ENCODE data around the gene DEPDC5. TPM values are rescaled to one million over a fixed set of nuclear protein-coding genes. Genes with fewer than 3 reads are reported as not detected.
"Not testable (repeated sequence)": the region's sequence is repeated elsewhere in the genome, so short reads cannot be mapped to it uniquely, and the experiment has no call there.

DEPDC5 gene
- total and polyA plus RNA-seq, 7 donors = 8.4 to 21.3 (median 12.9) TPM

DNA sequence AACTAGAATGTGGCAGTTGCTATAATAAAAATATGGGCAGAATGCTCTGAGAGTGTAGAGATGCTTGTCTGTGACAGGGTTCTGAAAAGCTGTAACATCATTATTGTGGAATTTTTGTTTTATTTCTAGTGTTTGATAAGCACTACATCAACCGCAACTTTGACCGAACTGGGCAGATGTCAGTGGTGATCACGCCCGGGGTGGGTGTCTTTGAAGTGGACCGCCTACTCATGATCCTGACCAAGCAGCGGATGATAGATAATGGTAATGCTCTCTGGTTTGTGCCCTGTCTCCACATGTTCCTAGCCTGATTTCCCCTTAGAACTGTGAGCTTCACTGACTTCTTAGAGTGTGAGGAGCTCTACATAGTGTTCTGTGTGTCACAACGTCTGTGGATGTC is 48.8 kb downstream of the DEPDC5 start:
- peaks cover 16 to 97% (median 66%) of the 10 kb centered on the region in 4 donors for H3K36me3 ChIP-seq
- no peaks in the 10 kb centered on the region for H3K9me3 ChIP-seq
- no peaks in the 10 kb centered on the region for H3K4me1 ChIP-seq
- DNase-seq = no peak
- WGBS, 2 donors = 97% methylated on average over 7 of the region's 7 CpGs
- H3K27ac ChIP-seq = no peak overlapping the region
- TF ChIP-seq EP300 (IDR thresholded peaks at IDR 0.05) (no peak), POLR2A (IDR thresholded peaks at IDR 0.05) (no peak)
- TF ChIP-seq, protein P1, sequence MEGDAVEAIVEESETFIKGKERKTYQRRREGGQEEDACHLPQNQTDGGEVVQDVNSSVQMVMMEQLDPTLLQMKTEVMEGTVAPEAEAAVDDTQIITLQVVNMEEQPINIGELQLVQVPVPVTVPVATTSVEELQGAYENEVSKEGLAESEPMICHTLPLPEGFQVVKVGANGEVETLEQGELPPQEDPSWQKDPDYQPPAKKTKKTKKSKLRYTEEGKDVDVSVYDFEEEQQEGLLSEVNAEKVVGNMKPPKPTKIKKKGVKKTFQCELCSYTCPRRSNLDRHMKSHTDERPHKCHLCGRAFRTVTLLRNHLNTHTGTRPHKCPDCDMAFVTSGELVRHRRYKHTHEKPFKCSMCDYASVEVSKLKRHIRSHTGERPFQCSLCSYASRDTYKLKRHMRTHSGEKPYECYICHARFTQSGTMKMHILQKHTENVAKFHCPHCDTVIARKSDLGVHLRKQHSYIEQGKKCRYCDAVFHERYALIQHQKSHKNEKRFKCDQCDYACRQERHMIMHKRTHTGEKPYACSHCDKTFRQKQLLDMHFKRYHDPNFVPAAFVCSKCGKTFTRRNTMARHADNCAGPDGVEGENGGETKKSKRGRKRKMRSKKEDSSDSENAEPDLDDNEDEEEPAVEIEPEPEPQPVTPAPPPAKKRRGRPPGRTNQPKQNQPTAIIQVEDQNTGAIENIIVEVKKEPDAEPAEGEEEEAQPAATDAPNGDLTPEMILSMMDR (IDR thresholded peaks at IDR 0.05) = no peak
- intact Hi-C loops (cut with DNase I) = no loop called here
- no peaks in the 10 kb centered on the region for H3K27me3 ChIP-seq
- no peak overlapping the region for H3K4me3 ChIP-seq

DNA sequence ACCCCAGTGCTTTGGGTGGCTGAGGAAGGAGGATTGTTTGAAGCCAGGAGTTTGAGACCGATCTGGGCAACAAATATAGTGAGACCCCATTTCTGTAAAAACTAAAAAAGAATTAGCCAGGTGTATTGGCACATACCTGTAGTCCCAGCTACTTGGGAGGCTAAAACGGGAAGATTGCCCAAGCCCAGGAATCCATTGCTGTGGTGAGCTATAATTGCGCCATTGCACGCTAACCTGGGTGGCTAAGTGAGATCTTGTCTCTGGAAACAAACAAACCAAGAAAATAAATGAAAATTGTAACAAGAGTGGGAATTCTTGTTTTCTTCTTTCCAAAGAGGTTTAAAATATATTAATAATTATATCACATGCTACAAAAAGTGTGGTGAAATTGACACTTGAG is 52.9 kb downstream of the DEPDC5 start:
- Histone ChIP-seq H3K27ac (no peak overlapping the region), H3K36me3 (peaks cover 16 to 97% (median 51%) of the 10 kb centered on the region in 4 donors), H3K9me3 (no peaks in the 10 kb centered on the region), H3K4me1 (no peaks in the 10 kb centered on the region), H3K4me3 (no peak overlapping the region), H3K27me3 (no peaks in the 10 kb centered on the region)
- DNase-seq = no peak
- intact Hi-C loops (cut with DNase I) = no loop called here
- 96 to 97% methylated on average over 4 of the region's 4 CpGs for WGBS, 2 donors
- TF ChIP-seq POLR2A (IDR thresholded peaks at IDR 0.05) (no peak), POLR2AphosphoS5 (IDR thresholded peaks at IDR 0.05) (no peak), EP300 (IDR thresholded peaks at IDR 0.05) (no peak)
- TF ChIP-seq, protein P1 (IDR thresholded peaks at IDR 0.05) = no peak

DNA sequence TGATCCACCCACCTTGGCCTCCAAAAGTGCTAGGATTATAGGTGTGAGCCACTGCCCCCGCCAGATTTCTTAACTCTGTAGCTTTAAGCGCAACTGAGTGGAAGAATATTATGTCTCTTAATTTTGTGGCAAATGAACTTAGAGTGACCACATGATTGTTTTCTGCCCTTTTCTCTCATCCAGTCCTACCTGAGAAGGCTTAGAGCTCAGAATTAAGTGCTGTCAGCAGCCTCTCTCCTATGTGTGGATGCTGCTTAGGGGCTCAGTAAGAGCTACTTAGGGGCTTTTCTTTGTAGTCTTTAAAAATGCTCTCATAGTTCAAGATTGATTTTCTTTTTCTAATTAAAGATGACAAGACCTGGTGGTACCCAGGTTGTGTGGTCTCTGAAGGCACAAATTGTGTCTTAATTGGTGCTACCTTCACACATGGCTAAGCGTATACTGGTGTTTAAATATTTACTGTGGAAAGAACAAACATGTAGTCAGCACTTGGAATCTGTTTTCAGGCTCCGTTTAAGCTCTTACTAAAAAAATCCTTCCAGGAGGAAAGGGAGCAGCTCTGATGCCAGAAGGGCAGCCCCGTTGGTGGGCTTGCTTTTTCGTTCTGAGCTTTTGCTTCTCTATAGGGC is 59.3 kb downstream of the DEPDC5 start:
- Histone ChIP-seq H3K4me1 (no peaks in the 10 kb centered on the region), H3K27me3 (no peaks in the 10 kb centered on the region), H3K9me3 (no peaks in the 10 kb centered on the region), H3K27ac (no peak overlapping the region), H3K4me3 (no peak overlapping the region), H3K36me3 (peaks cover 10 to 94% (median 33%) of the 10 kb centered on the region in 4 donors)
- WGBS, 2 donors = 79 to 87% methylated on average over 6 of the region's 6 CpGs
- intact Hi-C loops (cut with DNase I) = no loop called here
- no peak for TF ChIP-seq POLR2AphosphoS5 (IDR thresholded peaks at IDR 0.05)
- no peak for TF ChIP-seq EP300 (IDR thresholded peaks at IDR 0.05)
- no peak for TF ChIP-seq POLR2A (IDR thresholded peaks at IDR 0.05)
- TF ChIP-seq, protein P1 (IDR thresholded peaks at IDR 0.05) = no peak
- no peak for DNase-seq

DNA sequence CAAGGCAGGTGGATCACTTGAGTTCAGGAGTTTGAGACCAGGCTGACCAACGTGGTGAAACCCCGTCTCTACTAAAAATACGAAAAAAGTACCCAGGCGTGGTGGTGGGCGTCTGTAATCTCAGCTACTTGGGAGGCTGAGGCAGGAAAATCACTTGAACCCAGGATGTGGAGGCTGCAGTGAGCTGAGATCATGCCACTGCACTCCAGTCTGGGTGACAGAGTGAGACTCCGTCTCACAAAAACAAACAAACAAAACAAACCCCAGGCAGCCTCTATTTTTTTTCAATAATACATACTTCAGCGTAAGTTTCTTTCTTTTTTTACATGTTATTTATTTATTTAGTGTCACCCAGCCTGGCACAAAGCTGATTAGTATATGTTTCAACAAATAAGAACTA is 60.1 kb downstream of the DEPDC5 start:
- H3K9me3 ChIP-seq; intact Hi-C loops (cut with DNase I); H3K27ac ChIP-seq; DNase-seq; H3K27me3 ChIP-seq; H3K4me3 ChIP-seq; H3K4me1 ChIP-seq: not testable (repeated sequence)
- peaks cover 10 to 94% (median 40%) of the 10 kb centered on the region in 4 donors for H3K36me3 ChIP-seq
- 94 to 95% methylated on average over 7 of the region's 7 CpGs for WGBS, 2 donors

DNA sequence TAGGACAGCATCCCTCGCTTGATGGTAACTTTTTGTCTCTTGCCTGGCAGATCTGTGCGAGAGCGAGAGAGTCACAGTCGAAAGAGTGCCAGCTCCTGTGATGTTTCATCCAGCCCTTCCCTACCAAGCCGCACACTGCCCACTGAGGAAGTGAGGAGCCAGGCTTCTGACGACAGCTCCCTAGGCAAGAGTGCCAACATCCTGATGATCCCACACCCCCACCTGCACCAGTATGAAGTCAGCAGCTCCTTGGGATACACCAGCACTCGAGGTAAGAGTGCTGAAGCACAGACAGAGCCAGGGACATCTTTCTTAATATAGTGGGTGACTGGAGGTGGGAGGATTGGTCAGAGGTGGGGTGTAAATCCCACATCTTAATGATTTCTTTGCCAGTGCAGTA is 61.1 kb downstream of the DEPDC5 start:
- no peaks in the 10 kb centered on the region for H3K27me3 ChIP-seq
- intact Hi-C loops (cut with DNase I) = no loop called here
- no peak overlapping the region for H3K27ac ChIP-seq
- no peaks in the 10 kb centered on the region for H3K9me3 ChIP-seq
- DNase-seq = no peak
- no peaks in the 10 kb centered on the region for H3K4me1 ChIP-seq
- peaks cover 10 to 94% (median 47%) of the 10 kb centered on the region in 4 donors for H3K36me3 ChIP-seq
- 89 to 95% methylated on average over 7 of the region's 7 CpGs for WGBS, 2 donors
- TF ChIP-seq POLR2A (IDR thresholded peaks at IDR 0.05) (no peak), POLR2AphosphoS5 (IDR thresholded peaks at IDR 0.05) (no peak), EP300 (IDR thresholded peaks at IDR 0.05) (no peak)
- TF ChIP-seq, protein P1 (IDR thresholded peaks at IDR 0.05) = no peak
- no peak overlapping the region for H3K4me3 ChIP-seq

DNA sequence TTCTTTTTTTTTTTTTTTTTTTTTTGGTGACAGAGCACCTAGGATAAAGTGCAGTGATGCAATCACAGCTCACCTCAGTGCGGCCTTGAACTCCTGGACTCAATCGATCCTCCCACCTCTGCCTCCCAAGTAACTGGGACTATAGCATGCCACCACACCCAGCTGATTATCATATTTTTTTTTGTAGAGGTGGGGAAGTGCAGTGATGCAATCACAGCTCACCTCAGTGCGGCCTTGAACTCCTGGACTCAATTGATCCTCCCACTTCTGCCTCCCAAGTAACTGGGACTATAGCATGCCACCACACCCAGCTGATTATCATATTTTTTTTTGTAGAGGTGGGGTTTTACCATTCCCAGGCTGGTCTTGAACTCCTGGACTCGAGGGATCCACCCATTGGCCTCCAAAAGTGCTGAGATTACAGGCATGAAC is 61.6 kb downstream of the DEPDC5 start:
- intact Hi-C loops (cut with DNase I); H3K27me3 ChIP-seq; H3K27ac ChIP-seq; H3K4me1 ChIP-seq; H3K9me3 ChIP-seq; H3K4me3 ChIP-seq; DNase-seq: not testable (repeated sequence)
- H3K36me3 ChIP-seq = peaks cover 10 to 94% (median 46%) of the 10 kb centered on the region in 4 donors
- WGBS, 2 donors = 26 to 81% methylated on average over 4 of the region's 4 CpGs

Measured in sigmoid colon (tissue), 7 donors.